GM12878 (cell line): Measurements from ENCODE around the gene IGSF6. TPM values are rescaled to one million over a fixed set of nuclear protein-coding genes. Genes with fewer than 3 reads are reported as not detected.
A peak's percentile ranks its signal among the peaks of the same experiment; 100 is the strongest.

Source experiments
- BMI1 ChIP-seq: fragments of 450-650 bp; IDR thresholded peaks from 2 replicates; pipeline ENCODE4 v1.6.1; 2016; ENCODE audit warnings: mild to moderate bottlenecking, moderate library complexity, borderline replicate concordance
- CBFB ChIP-seq: IDR thresholded peaks from 2 replicates; pipeline ENCODE4 v1.6.1; 2016; ENCODE audit warnings: antibody characterized with exemption, low read depth
- EGR1 ChIP-seq, 2 experiments: IDR thresholded peaks; 1 replicate in 1 of 2; 2 replicates in 1 of 2; pipeline ENCODE4 v1.6.1; 2011 to 2012; ENCODE audit warnings: low read depth in 2 of 2, low read length in 2 of 2, borderline replicate concordance in 1 of 2, mild to moderate bottlenecking in 1 of 2, moderate library complexity in 1 of 2
- FOS ChIP-seq: IDR thresholded peaks from 3 replicates; pipeline ENCODE4 v1.6.1; 2011; ENCODE audit warnings: borderline replicate concordance; ENCODE audit not compliant: insufficient read length; ENCODE audit errors: extremely low read depth
- GABPA ChIP-seq: IDR thresholded peaks from 2 replicates; pipeline ENCODE4 v1.6.1; 2014; ENCODE audit warnings: antibody characterized with exemption, low read depth, mild to moderate bottlenecking, inconsistent platforms
- HDAC6 ChIP-seq: fragments of 200-600 bp; sonication (generic); IDR thresholded peaks from one replicate; pipeline ENCODE4 v1.8.0; 2017; ENCODE audit warnings: antibody characterized with exemption; ENCODE audit not compliant: unreplicated experiment
- IKZF2 ChIP-seq, 2 experiments: fragments of 450-650 bp; IDR thresholded peaks; 2 replicates each; pipeline ENCODE4 v1.6.1; 2017; ENCODE audit warnings: mild to moderate bottlenecking in 2 of 2, moderate library complexity in 2 of 2
- JUND ChIP-seq: IDR thresholded peaks from 2 replicates; pipeline ENCODE4 v1.6.1; 2012; ENCODE audit warnings: low read depth, mild to moderate bottlenecking, low read length, improper control_type of control experiment, moderate library complexity
- LARP7 ChIP-seq: fragments of 450-650 bp; IDR thresholded peaks from 2 replicates; pipeline ENCODE4 v1.6.1; 2017; ENCODE audit warnings: mild to moderate bottlenecking
- MEF2A ChIP-seq: IDR thresholded peaks from 2 replicates; pipeline ENCODE4 v1.6.1; 2011; ENCODE audit warnings: low read depth, mild to moderate bottlenecking, low read length, moderate library complexity; ENCODE audit not compliant: insufficient read depth
- MTA2 ChIP-seq: fragments of 450-650 bp; IDR thresholded peaks from 2 replicates; pipeline ENCODE4 v1.6.1; 2016; ENCODE audit warnings: low read depth, mild to moderate bottlenecking, moderate library complexity
- MTA3 ChIP-seq: IDR thresholded peaks from 2 replicates; pipeline ENCODE4 v1.6.1; 2012; ENCODE audit warnings: low read length, inconsistent platforms, borderline replicate concordance
- NFIC ChIP-seq: IDR thresholded peaks from 2 replicates; pipeline ENCODE4 v1.6.1; 2012; ENCODE audit warnings: low read depth, mild to moderate bottlenecking, inconsistent platforms, low read length, moderate library complexity
- NR2C1 ChIP-seq: fragments of 450-650 bp; IDR thresholded peaks from 2 replicates; pipeline ENCODE4 v1.6.1; 2017; ENCODE audit warnings: antibody characterized with exemption, mild to moderate bottlenecking, moderate library complexity
- PAX8 ChIP-seq: fragments of 450-650 bp; IDR thresholded peaks from 2 replicates; pipeline ENCODE4 v1.6.1; 2017; ENCODE audit warnings: mild to moderate bottlenecking, moderate library complexity
- POLR2A ChIP-seq: IDR thresholded peaks from 2 replicates; pipeline ENCODE4 v1.6.1; 2011; ENCODE audit warnings: low read depth, mild to moderate bottlenecking, low read length
- RAD51 ChIP-seq: fragments of 450-650 bp; IDR thresholded peaks from 2 replicates; pipeline ENCODE4 v1.6.1; 2016; ENCODE audit warnings: moderate library complexity, mild to moderate bottlenecking, inconsistent platforms
- SMAD5 ChIP-seq: IDR thresholded peaks from 2 replicates; pipeline ENCODE4 v1.6.1; 2016; ENCODE audit warnings: antibody characterized with exemption, low read depth
- SMARCA5 ChIP-seq: fragments of 450-650 bp; IDR thresholded peaks from 2 replicates; pipeline ENCODE4 v1.6.1; 2017; ENCODE audit warnings: mild to moderate bottlenecking
- SPI1 ChIP-seq: IDR thresholded peaks from 2 replicates; pipeline ENCODE4 v1.6.1; 2011; ENCODE audit warnings: low read depth, mild to moderate bottlenecking, low read length, moderate library complexity, borderline replicate concordance; ENCODE audit not compliant: insufficient read depth
- STAT3 ChIP-seq: IDR thresholded peaks from 2 replicates; pipeline ENCODE4 v1.6.1; 2011; ENCODE audit warnings: low read depth, low read length, improper control_type of control experiment
- TCF12 ChIP-seq: IDR thresholded peaks from 2 replicates; pipeline ENCODE4 v1.6.1; 2011; ENCODE audit warnings: low read depth, mild to moderate bottlenecking, low read length
- YBX1 ChIP-seq: fragments of 450-650 bp; IDR thresholded peaks from 2 replicates; pipeline ENCODE4 v1.6.1; 2016; ENCODE audit warnings: antibody characterized with exemption
- ZNF207 ChIP-seq: fragments of 450-650 bp; IDR thresholded peaks from 2 replicates; pipeline ENCODE4 v1.6.1; 2014; ENCODE audit warnings: antibody characterized with exemption, mild to moderate bottlenecking, borderline replicate concordance
- polyA plus RNA-seq, 11 experiments: library from polyadenylated mRNA; depleted of rRNA in 4 of 11; unstranded in 6 of 11; stranded (reverse) in 5 of 11; fragments of >200 nt; fragmentation: Nextera tagmentation in 4 of 11; fragmentation: Illumina TruSeq in 1 of 11; extraction: Ambion mirVana in 4 of 11; extraction: Trizol in 1 of 11; gene quantifications; 1 replicate in 1 of 11; 2 replicates in 10 of 11; pipeline versions ENCODE4 v1.2.1 to v1.2.3, GENCODE V29; 2011 to 2016; ENCODE audit warnings: inconsistent platforms in 2 of 11, missing spikeins in 2 of 11, low read depth in 1 of 11
- total RNA-seq, 4 experiments: library from RNA; depleted of rRNA in 3 of 4; stranded (reverse); fragments of >200 nt in 3 of 4; fragmentation: Illumina TruSeq in 1 of 4; extraction: Trizol in 1 of 4; gene quantifications; 2 replicates each; pipeline versions ENCODE4 v1.2.1 to v1.2.3, GENCODE V29; 2013 to 2021
- TF ChIP-seq, protein P1 (sequence below): IDR thresholded peaks from 2 replicates; pipeline ENCODE4 v1.6.1; 2012; ENCODE audit warnings: low read depth, low read length, improper control_type of control experiment
- TF ChIP-seq, protein P2 (sequence below): fragments of 450-650 bp; IDR thresholded peaks from 2 replicates; pipeline ENCODE4 v1.6.1; 2017; ENCODE audit warnings: low read depth, mild to moderate bottlenecking, moderate library complexity
- TF ChIP-seq, protein P3 (sequence below): IDR thresholded peaks from 2 replicates; pipeline ENCODE4 v1.6.1; 2011; ENCODE audit warnings: borderline replicate concordance, low read depth, mild to moderate bottlenecking, moderate library complexity, mixed read lengths, low read length; ENCODE audit not compliant: insufficient read depth; ENCODE audit errors: extremely low read length

Gene IGSF6
- total and polyA plus RNA-seq, 10 of the 15 experiments (the other 5 are each of a cell fraction or from before 2014, with no cell fraction given): 0.32 to 1.2 (median 0.72) TPM

DNA sequence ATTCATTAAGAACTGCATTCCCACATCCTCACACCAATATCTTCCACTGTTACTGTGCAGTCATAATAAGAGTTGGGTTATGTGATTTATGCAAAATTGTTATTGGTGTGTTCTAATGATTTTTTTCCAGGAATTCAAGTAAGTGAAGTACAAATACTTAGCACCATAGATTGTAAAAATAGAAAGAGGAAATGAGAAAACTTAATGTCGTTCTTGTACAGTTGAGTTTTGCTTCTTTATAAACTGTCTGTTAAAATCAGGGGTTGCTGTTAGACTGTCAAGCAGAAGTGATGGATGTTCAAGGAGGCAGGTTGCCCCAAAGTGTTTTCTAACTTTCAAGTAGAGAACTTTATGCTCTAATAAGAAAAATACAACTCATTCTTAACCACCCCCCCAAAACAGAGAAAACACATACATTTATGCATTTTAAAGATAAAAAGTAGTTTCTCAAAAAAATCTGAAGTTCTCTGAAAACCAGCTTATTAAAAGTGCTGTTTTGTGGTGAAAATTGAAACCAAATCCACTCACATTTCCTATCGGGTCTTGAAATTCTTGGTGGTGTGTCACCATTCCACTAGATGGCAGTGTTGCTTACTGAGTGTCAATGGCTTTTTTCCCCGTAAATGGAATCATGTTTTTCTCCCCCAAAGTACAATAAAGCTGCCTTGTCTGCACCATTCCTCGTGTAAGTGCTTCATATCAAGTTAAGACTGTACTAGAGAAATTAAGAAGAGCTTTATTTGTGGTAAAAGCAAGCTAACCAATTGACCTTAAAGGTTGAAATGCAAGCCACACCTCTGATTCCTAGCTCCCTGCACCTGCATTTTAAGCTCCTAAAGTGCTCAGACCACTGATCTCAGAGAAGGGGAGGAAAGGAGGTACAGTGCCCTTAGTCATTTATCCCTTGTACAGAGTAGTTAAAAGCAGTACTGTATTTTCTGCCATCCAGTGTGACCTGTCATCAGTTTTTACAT lies 4.7 kb upstream of the IGSF6 start (continued):
- TF ChIP-seq EGR1 (IDR thresholded peaks at IDR 0.05; ENCODE audit: borderline replicate concordance in 1 of 2, low read depth in 2 of 2, low read length in 2 of 2) (no peak), HDAC6 (no peak), MTA2 (peak; percentile 76), TCF12 (no peak), NR2C1 (no peak), MEF2A (peak; percentile 89), JUND (0 out of 2 replicates have a peak, but pooled peaks have one; percentile 6), YBX1 (no peak), SPI1 (peak; percentile 95), SMAD5 (no peak), MTA3 (no peak; the same call in 1 of the 2 replicates), RAD51 (no peak), FOS (no peak), NFIC (peak; percentile 44; the same call in 1 of the 2 replicates), LARP7 (no peak), STAT3 (no peak), IKZF2 (IDR thresholded peaks at IDR 0.05) (peak; percentile 87 to 88), CBFB (no peak), BMI1 (no peak), GABPA (no peak), SMARCA5 (peak; percentile 78; the same call in 1 of the 2 replicates), PAX8 (no peak), POLR2A (no peak), ZNF207 (no peak)
- TF ChIP-seq, protein P1, sequence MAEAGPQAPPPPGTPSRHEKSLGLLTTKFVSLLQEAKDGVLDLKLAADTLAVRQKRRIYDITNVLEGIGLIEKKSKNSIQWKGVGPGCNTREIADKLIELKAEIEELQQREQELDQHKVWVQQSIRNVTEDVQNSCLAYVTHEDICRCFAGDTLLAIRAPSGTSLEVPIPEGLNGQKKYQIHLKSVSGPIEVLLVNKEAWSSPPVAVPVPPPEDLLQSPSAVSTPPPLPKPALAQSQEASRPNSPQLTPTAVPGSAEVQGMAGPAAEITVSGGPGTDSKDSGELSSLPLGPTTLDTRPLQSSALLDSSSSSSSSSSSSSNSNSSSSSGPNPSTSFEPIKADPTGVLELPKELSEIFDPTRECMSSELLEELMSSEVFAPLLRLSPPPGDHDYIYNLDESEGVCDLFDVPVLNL: no peak
- TF ChIP-seq, protein P2, sequence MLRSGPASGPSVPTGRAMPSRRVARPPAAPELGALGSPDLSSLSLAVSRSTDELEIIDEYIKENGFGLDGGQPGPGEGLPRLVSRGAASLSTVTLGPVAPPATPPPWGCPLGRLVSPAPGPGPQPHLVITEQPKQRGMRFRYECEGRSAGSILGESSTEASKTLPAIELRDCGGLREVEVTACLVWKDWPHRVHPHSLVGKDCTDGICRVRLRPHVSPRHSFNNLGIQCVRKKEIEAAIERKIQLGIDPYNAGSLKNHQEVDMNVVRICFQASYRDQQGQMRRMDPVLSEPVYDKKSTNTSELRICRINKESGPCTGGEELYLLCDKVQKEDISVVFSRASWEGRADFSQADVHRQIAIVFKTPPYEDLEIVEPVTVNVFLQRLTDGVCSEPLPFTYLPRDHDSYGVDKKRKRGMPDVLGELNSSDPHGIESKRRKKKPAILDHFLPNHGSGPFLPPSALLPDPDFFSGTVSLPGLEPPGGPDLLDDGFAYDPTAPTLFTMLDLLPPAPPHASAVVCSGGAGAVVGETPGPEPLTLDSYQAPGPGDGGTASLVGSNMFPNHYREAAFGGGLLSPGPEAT: peak; percentile 60; the same call in 1 of the 2 replicates
- TF ChIP-seq, protein P3, sequence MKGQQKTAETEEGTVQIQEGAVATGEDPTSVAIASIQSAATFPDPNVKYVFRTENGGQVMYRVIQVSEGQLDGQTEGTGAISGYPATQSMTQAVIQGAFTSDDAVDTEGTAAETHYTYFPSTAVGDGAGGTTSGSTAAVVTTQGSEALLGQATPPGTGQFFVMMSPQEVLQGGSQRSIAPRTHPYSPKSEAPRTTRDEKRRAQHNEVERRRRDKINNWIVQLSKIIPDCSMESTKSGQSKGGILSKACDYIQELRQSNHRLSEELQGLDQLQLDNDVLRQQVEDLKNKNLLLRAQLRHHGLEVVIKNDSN: no peak
